Esophagus muscularis mucosa (tissue), 3 donors: Measurements from ENCODE around the gene GIPC1.

Experiments
- EP300 ChIP-seq: sonication (generic); formaldehyde crosslinking; IDR thresholded peaks from one replicate; pipeline ENCODE4 v1.6.1; 2017; ENCODE audit warnings: antibody characterized with exemption
- POLR2AphosphoS5 ChIP-seq, 2 donors: sonication (generic); formaldehyde crosslinking; IDR thresholded peaks; one replicate each; pipeline ENCODE4 v1.6.1; 2017; ENCODE audit warnings: antibody characterized with exemption in 2 of 2

- TF ChIP-seq POLR2AphosphoS5 (IDR thresholded peaks at IDR 0.05) (peak; percentile 84 to 89), EP300 (no peak)
These were observed at the start of gene GIPC1 for GRCh38 chr19:14496029-14496833.
